ENCODE measurements around the gene MEGF10. TPM values are rescaled to one million over a fixed set of nuclear protein-coding genes. Genes with fewer than 3 reads are reported as not detected.

The MEGF10 gene
- polyA plus RNA-seq, 3 donors, result not detected

DNA sequence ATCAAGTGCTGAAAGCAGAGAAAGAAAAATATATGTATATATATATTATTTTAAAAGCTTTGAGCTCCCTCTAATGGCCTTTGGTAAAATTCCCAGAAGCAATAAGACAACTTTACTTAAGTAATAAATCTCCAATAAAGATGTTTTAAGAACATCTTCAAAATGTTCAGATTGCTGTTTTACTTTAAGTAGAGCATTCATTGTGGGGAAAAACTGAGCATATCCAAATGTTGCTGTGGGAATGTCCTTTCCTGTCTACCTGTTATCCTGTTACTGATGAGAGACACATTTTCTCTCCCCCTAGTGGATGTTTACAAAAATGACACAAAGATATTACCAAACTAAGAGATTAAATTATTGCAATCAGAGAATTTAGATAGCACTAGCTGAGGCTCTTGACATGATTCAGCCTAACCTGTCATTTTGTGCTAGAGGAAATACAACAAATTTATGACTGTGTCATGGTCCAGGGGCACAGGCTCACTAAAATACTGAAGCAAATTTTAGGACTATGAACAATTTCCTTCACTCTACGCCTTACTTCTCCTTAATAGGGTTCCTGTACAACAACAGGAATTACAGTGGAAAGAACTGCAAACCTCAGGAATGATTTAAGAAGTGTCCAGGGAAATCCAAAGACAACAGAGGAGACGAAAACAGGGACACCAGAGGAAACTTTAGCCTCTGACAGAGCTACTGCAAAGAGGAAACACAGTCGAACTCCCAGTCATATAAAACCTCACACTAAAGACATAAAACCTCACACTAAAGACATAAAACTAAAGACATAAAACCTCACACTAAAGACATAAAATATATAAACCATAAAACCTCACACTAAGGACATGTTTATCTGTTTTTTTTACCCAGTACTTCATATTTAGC, 202.5 kb downstream of the MEGF10 start:
- DNase-seq, result peak; percentile 2 to 18 (median 12)
- H3K27ac Mint-ChIP-seq, result no peak overlapping the region
- Histone ChIP-seq H3K4me1 (ENCODE audit: control insufficient read depth in 1 of 2, insufficient read depth in 2 of 2, low read length in 2 of 2) (no peaks in the 10 kb centered on the region), H3K4me2 (replicated peaks; ENCODE audit: extremely low read depth, low read length, poor library complexity, severe bottlenecking) (no peak overlapping the region), H3K79me2 (ENCODE audit: insufficient read depth, low read length) (no peaks in the 10 kb centered on the region), H3K36me3 (replicated peaks in 1 of 2; ENCODE audit: control insufficient read depth in 1 of 2, insufficient read depth in 2 of 2, low read length in 2 of 2) (no peaks in the 10 kb centered on the region), H2AFZ (ENCODE audit: insufficient read depth, low read depth, low read length, poor library complexity, severe bottlenecking) (no peak overlapping the region), H3K27me3 (ENCODE audit: control insufficient read depth in 2 of 2, insufficient read depth in 2 of 2, low read length in 2 of 2) (peaks cover 0 to 2% of the 10 kb centered on the region in 2 donors), H3K4me3 (replicated peaks in 1 of 3; ENCODE audit: low read depth in 2 of 3, low read length in 3 of 3) (no peak overlapping the region), H3K9ac (ENCODE audit: insufficient read depth, low read length, poor library complexity, severe bottlenecking) (no peak overlapping the region), H3K27ac (ENCODE audit: low read depth in 1 of 2, low read length in 2 of 2) (no peak overlapping the region), H3K9me3 (replicated peaks in 1 of 2; ENCODE audit: control insufficient read depth in 1 of 2, insufficient read depth in 1 of 2, low read length in 2 of 2) (no peaks in the 10 kb centered on the region), H4K20me1 (ENCODE audit: insufficient read depth, low read length) (no peaks in the 10 kb centered on the region)
- peaks cover 7 to 13% (median 10%) of the 10 kb centered on the region in 3 donors for H3K27me3 Mint-ChIP-seq (ENCODE audit: low read depth in 3 of 3)
- H3K36me3 Mint-ChIP-seq, result no peaks in the 10 kb centered on the region
- intact Hi-C loops (cut with micrococcal nuclease), result no loop called here
- peaks cover 0 to 3% (median 0%) of the 10 kb centered on the region in 7 donors for H3K9me3 Mint-ChIP-seq
- H3K4me1 Mint-ChIP-seq, result no peaks in the 10 kb centered on the region
- TF ChIP-seq, protein P1, sequence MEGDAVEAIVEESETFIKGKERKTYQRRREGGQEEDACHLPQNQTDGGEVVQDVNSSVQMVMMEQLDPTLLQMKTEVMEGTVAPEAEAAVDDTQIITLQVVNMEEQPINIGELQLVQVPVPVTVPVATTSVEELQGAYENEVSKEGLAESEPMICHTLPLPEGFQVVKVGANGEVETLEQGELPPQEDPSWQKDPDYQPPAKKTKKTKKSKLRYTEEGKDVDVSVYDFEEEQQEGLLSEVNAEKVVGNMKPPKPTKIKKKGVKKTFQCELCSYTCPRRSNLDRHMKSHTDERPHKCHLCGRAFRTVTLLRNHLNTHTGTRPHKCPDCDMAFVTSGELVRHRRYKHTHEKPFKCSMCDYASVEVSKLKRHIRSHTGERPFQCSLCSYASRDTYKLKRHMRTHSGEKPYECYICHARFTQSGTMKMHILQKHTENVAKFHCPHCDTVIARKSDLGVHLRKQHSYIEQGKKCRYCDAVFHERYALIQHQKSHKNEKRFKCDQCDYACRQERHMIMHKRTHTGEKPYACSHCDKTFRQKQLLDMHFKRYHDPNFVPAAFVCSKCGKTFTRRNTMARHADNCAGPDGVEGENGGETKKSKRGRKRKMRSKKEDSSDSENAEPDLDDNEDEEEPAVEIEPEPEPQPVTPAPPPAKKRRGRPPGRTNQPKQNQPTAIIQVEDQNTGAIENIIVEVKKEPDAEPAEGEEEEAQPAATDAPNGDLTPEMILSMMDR (IDR thresholded peaks at IDR 0.05), result peak; percentile 97
- no peak overlapping the region for H3K4me3 Mint-ChIP-seq
- 20% methylated on average over 1 of the region's 3 CpGs for WGBS (ENCODE audit: insufficient coverage)

DNA sequence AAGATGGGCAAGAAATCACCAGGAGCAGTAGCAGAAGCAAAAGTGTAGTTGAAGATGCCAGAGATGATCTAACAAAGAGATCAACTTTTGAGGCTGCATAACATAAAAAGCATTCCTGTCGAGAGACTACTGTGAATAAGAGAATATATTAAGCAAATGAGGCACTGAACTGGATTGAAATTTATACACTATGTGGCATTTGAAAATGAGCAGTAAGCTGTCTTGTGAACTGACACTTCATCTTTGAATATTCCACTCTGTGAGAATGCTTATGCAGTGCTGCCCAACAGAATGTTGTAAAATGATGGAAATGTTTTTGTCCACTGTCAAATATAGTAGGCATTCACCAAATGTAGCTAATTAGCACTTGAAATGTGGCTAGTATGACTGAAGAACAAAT, 208.0 kb downstream of the MEGF10 start:
- H3K4me1 ChIP-seq (ENCODE audit: control insufficient read depth in 1 of 2, insufficient read depth in 2 of 2, low read length in 2 of 2), result no peaks in the 10 kb centered on the region
- Mint-ChIP-seq H3K27ac (no peak overlapping the region), H3K36me3 (no peaks in the 10 kb centered on the region), H3K4me1 (no peaks in the 10 kb centered on the region), H3K27me3 (ENCODE audit: low read depth in 3 of 3) (peaks cover 4 to 7% (median 6%) of the 10 kb centered on the region in 3 donors), H3K4me3 (no peak overlapping the region), H3K9me3 (peaks cover 0 to 3% (median 0%) of the 10 kb centered on the region in 7 donors)
- intact Hi-C loops (cut with micrococcal nuclease), result no loop called here
- H3K36me3 ChIP-seq (replicated peaks in 1 of 2; ENCODE audit: control insufficient read depth in 1 of 2, insufficient read depth in 2 of 2, low read length in 2 of 2), result no peaks in the 10 kb centered on the region
- no peaks in the 10 kb centered on the region for H3K79me2 ChIP-seq (ENCODE audit: insufficient read depth, low read length)
- H2AFZ ChIP-seq (ENCODE audit: insufficient read depth, low read depth, low read length, poor library complexity, severe bottlenecking), result no peak overlapping the region
- no peak overlapping the region for H3K4me3 ChIP-seq (replicated peaks in 1 of 3; ENCODE audit: low read depth in 2 of 3, low read length in 3 of 3)
- no peak overlapping the region for H3K4me2 ChIP-seq (replicated peaks; ENCODE audit: extremely low read depth, low read length, poor library complexity, severe bottlenecking)
- H3K9me3 ChIP-seq (replicated peaks in 1 of 2; ENCODE audit: control insufficient read depth in 1 of 2, insufficient read depth in 1 of 2, low read length in 2 of 2), result no peaks in the 10 kb centered on the region
- H3K27ac ChIP-seq (ENCODE audit: low read depth in 1 of 2, low read length in 2 of 2), result no peak overlapping the region
- no peaks in the 10 kb centered on the region for H4K20me1 ChIP-seq (ENCODE audit: insufficient read depth, low read length)
- no peak overlapping the region for H3K9ac ChIP-seq (ENCODE audit: insufficient read depth, low read length, poor library complexity, severe bottlenecking)
- no peaks in the 10 kb centered on the region for H3K27me3 ChIP-seq (ENCODE audit: control insufficient read depth in 2 of 2, insufficient read depth in 2 of 2, low read length in 2 of 2)
- DNase-seq, result no peak
- WGBS (ENCODE audit: insufficient coverage), result 80% methylated on average over 1 of the region's 1 CpG
- TF ChIP-seq, protein P1 (IDR thresholded peaks at IDR 0.05), result no peak
